ENCODE data around the gene CARS1.

Gene CARS1

DNA sequence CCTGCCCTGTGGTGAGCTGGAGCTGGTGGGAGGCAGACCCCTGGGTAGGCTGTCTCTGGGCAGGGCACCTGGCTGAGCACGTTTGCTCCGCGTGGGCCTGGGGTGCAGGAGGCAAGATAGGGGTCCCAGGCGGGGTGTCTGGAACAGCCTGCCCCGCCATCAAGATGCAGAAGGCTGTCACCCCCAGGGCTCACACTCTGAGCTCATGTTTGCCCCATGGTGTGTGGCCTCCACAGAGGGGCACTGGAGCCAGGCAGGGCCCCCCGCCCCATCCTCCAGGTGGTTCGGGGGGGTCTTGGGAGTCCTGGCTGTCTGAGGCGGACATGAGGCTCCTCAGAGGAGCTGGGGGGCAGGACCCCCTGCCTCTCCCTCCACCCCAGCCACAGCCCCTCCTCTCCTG is 28.9 kb upstream of the CARS1 start:
- Histone ChIP-seq H3K9me3 (ENCODE audit: control insufficient read depth, insufficient read depth, low read length) (no peaks in the 10 kb centered on the region), H3K4me1 (ENCODE audit: control insufficient read depth, low read length) (no peaks in the 10 kb centered on the region), H3K4me2 (ENCODE audit: low read length) (no peak overlapping the region), H3F3A (ENCODE audit: control insufficient read depth, insufficient read depth) (no peaks in the 10 kb centered on the region), H3K79me2 (ENCODE audit: control insufficient read depth, low read length) (no peaks in the 10 kb centered on the region), H3K4me3 (ENCODE audit: low read length) (no peak overlapping the region), H4K20me1 (ENCODE audit: control insufficient read depth, insufficient read depth, low read depth, low read length) (no peaks in the 10 kb centered on the region), H3K36me3 (ENCODE audit: control insufficient read depth, low read length) (no peaks in the 10 kb centered on the region), H3K9me2 (replicated peaks; ENCODE audit: control insufficient read depth, low read length) (no peaks in the 10 kb centered on the region), H3K27me3 (ENCODE audit: control insufficient read depth, low read length) (no peaks in the 10 kb centered on the region), H3K27ac (ENCODE audit: low read depth, low read length) (no peak overlapping the region)
- no peak for TF ChIP-seq EZH2phosphoT487 (IDR thresholded peaks at IDR 0.05; ENCODE audit: borderline replicate concordance, low read length)
- TF ChIP-seq, protein P1, sequence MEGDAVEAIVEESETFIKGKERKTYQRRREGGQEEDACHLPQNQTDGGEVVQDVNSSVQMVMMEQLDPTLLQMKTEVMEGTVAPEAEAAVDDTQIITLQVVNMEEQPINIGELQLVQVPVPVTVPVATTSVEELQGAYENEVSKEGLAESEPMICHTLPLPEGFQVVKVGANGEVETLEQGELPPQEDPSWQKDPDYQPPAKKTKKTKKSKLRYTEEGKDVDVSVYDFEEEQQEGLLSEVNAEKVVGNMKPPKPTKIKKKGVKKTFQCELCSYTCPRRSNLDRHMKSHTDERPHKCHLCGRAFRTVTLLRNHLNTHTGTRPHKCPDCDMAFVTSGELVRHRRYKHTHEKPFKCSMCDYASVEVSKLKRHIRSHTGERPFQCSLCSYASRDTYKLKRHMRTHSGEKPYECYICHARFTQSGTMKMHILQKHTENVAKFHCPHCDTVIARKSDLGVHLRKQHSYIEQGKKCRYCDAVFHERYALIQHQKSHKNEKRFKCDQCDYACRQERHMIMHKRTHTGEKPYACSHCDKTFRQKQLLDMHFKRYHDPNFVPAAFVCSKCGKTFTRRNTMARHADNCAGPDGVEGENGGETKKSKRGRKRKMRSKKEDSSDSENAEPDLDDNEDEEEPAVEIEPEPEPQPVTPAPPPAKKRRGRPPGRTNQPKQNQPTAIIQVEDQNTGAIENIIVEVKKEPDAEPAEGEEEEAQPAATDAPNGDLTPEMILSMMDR (IDR thresholded peaks at IDR 0.05; ENCODE audit: low read depth, low read length, poor library complexity, severe bottlenecking): no peak

DNA sequence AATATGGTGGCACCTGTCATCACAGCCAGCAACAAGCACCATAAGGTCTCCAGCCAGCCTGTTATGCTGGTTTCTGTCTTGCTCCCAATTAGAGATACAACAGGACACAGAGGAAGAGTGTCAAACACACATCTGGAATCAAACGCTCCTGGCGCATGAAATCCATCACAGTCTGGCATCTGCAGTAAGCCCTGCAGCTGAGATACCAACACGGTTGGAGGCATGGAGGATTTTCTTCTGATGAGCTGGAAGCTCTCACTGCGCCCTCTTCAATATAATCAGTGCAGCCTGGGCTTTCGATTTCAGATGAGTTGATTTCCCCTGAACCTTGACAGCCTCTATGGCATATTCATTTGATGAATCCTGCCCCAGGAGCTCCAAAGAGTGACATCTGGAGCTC is 27.8 kb upstream of the CARS1 start:
- Histone ChIP-seq H3K27ac (ENCODE audit: low read depth, low read length) (no peak overlapping the region), H3K4me1 (ENCODE audit: control insufficient read depth, low read length) (no peaks in the 10 kb centered on the region), H3K36me3 (ENCODE audit: control insufficient read depth, low read length) (no peaks in the 10 kb centered on the region), H3K27me3 (ENCODE audit: control insufficient read depth, low read length) (no peaks in the 10 kb centered on the region), H3K4me3 (ENCODE audit: low read length) (no peak overlapping the region), H3K9me2 (replicated peaks; ENCODE audit: control insufficient read depth, low read length) (no peaks in the 10 kb centered on the region), H4K20me1 (ENCODE audit: control insufficient read depth, insufficient read depth, low read depth, low read length) (no peaks in the 10 kb centered on the region), H3K79me2 (ENCODE audit: control insufficient read depth, low read length) (no peaks in the 10 kb centered on the region), H3K4me2 (ENCODE audit: low read length) (no peak overlapping the region), H3K9me3 (ENCODE audit: control insufficient read depth, insufficient read depth, low read length) (no peaks in the 10 kb centered on the region), H3F3A (ENCODE audit: control insufficient read depth, insufficient read depth) (no peaks in the 10 kb centered on the region)
- no peak for TF ChIP-seq EZH2phosphoT487 (IDR thresholded peaks at IDR 0.05; ENCODE audit: borderline replicate concordance, low read length)
- TF ChIP-seq, protein P1 (IDR thresholded peaks at IDR 0.05; ENCODE audit: low read depth, low read length, poor library complexity, severe bottlenecking): no peak

DNA sequence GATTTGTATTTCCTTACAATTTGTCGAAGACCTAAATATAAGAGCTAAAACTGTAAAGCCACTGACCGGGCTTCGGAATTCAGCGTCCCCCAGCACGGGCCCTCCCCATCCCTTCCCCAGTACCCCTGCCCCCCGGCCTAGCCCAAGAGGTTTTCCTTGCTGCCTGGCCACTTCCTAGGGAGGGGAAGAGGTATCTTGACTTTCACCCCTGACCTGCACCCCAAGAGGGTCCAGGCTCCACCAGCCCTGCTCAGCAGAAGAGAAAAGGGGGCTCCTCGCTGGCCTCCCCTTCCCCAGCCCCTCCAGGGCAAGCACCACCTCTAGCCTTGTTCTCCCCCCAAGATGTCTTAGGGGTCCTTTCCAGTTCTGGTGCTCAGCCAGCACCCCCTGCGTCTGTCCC is 26.1 kb upstream of the CARS1 start:
- TF ChIP-seq EZH2phosphoT487 (IDR thresholded peaks at IDR 0.05; ENCODE audit: borderline replicate concordance, low read length): no peak
- TF ChIP-seq, protein P1 (IDR thresholded peaks at IDR 0.05; ENCODE audit: low read depth, low read length, poor library complexity, severe bottlenecking): no peak
- Histone ChIP-seq H3K27me3 (ENCODE audit: control insufficient read depth, low read length) (no peaks in the 10 kb centered on the region), H3K27ac (ENCODE audit: low read depth, low read length) (no peak overlapping the region), H3F3A (ENCODE audit: control insufficient read depth, insufficient read depth) (no peaks in the 10 kb centered on the region), H3K4me2 (ENCODE audit: low read length) (no peak overlapping the region), H3K9me3 (ENCODE audit: control insufficient read depth, insufficient read depth, low read length) (no peaks in the 10 kb centered on the region), H3K36me3 (ENCODE audit: control insufficient read depth, low read length) (no peaks in the 10 kb centered on the region), H3K79me2 (ENCODE audit: control insufficient read depth, low read length) (no peaks in the 10 kb centered on the region), H4K20me1 (ENCODE audit: control insufficient read depth, insufficient read depth, low read depth, low read length) (no peaks in the 10 kb centered on the region), H3K9me2 (replicated peaks; ENCODE audit: control insufficient read depth, low read length) (no peaks in the 10 kb centered on the region), H3K4me3 (ENCODE audit: low read length) (no peak overlapping the region), H3K4me1 (ENCODE audit: control insufficient read depth, low read length) (no peaks in the 10 kb centered on the region)

GRCh38 chr11:3081386-3081751 is 24.1 kb upstream of the CARS1 start:
- Histone ChIP-seq H3K9me2 (replicated peaks; ENCODE audit: control insufficient read depth, low read length) (no peaks in the 10 kb centered on the region), H3K4me1 (ENCODE audit: control insufficient read depth, low read length) (no peaks in the 10 kb centered on the region), H3K4me2 (ENCODE audit: low read length) (no peak overlapping the region), H3K27ac (ENCODE audit: low read depth, low read length) (no peak overlapping the region), H3K27me3 (ENCODE audit: control insufficient read depth, low read length) (no peaks in the 10 kb centered on the region), H4K20me1 (ENCODE audit: control insufficient read depth, insufficient read depth, low read depth, low read length) (no peaks in the 10 kb centered on the region), H3K79me2 (ENCODE audit: control insufficient read depth, low read length) (no peaks in the 10 kb centered on the region), H3F3A (ENCODE audit: control insufficient read depth, insufficient read depth) (no peaks in the 10 kb centered on the region), H3K9me3 (ENCODE audit: control insufficient read depth, insufficient read depth, low read length) (no peaks in the 10 kb centered on the region), H3K4me3 (ENCODE audit: low read length) (no peak overlapping the region), H3K36me3 (ENCODE audit: control insufficient read depth, low read length) (no peaks in the 10 kb centered on the region)
- no peak for TF ChIP-seq EZH2phosphoT487 (IDR thresholded peaks at IDR 0.05; ENCODE audit: borderline replicate concordance, low read length)
- TF ChIP-seq, protein P1 (IDR thresholded peaks at IDR 0.05; ENCODE audit: low read depth, low read length, poor library complexity, severe bottlenecking): no peak

Measured in DOHH2 (cell line).